H9 (cell line): ENCODE data around the gene APP. TPM values are rescaled to one million over a fixed set of nuclear protein-coding genes. Genes with fewer than 3 reads are reported as not detected.

Source experiments
- DNase-seq: peaks from one replicate; pipeline ENCODE4 v3.0.0-alpha.2; 2017
- H2AFZ ChIP-seq: one replicate; pipeline ENCODE4 v1.6.1; 2013; ENCODE audit warnings: mild to moderate bottlenecking, low read length, control low read depth, moderate library complexity
- H2AK5ac ChIP-seq: 2 replicates; pipeline ENCODE4 v1.6.1; 2013; ENCODE audit warnings: low read length, control low read depth, mixed read lengths; ENCODE audit not compliant: insufficient read length
- H2BK120ac ChIP-seq: one replicate; pipeline ENCODE4 v1.6.1; 2013; ENCODE audit warnings: low read depth, mild to moderate bottlenecking, low read length, control low read depth, inconsistent platforms; ENCODE audit not compliant: poor library complexity, severe bottlenecking
- H2BK12ac ChIP-seq: 2 replicates; pipeline ENCODE4 v1.6.1; 2013; ENCODE audit warnings: low read length, control low read depth, mixed read lengths, low read depth; ENCODE audit not compliant: insufficient read length
- H2BK15ac ChIP-seq: 2 replicates; pipeline ENCODE4 v1.6.1; 2013; ENCODE audit warnings: low read depth, low read length, control low read depth
- H2BK20ac ChIP-seq: one replicate; pipeline ENCODE4 v1.6.1; 2013; ENCODE audit warnings: low read depth, mild to moderate bottlenecking, low read length, control low read depth, inconsistent platforms; ENCODE audit not compliant: poor library complexity, severe bottlenecking
- H2BK5ac ChIP-seq: 2 replicates; pipeline ENCODE4 v1.6.1; 2013; ENCODE audit warnings: low read length, control low read depth, mixed read lengths; ENCODE audit not compliant: insufficient read length
- H3K14ac ChIP-seq: 2 replicates; pipeline ENCODE4 v1.6.1; 2013; ENCODE audit warnings: low read length, control low read depth; ENCODE audit not compliant: insufficient read depth
- H3K18ac ChIP-seq: 2 replicates; pipeline ENCODE4 v1.6.1; 2013; ENCODE audit warnings: low read depth, mild to moderate bottlenecking, mixed read lengths, low read length, control low read depth; ENCODE audit not compliant: insufficient read length
- H3K23ac ChIP-seq: 2 replicates; pipeline ENCODE4 v1.6.1; 2013; ENCODE audit warnings: low read length, control low read depth, mixed read lengths, low read depth; ENCODE audit not compliant: insufficient read length
- H3K23me2 ChIP-seq: 2 replicates; pipeline ENCODE4 v1.6.1; 2013; ENCODE audit warnings: low read depth, mild to moderate bottlenecking, mixed read lengths, low read length, control low read depth; ENCODE audit not compliant: insufficient read length, poor library complexity, severe bottlenecking
- H3K27ac ChIP-seq: 2 replicates; pipeline ENCODE4 v1.5.1; 2013; ENCODE audit warnings: low read length, control low read depth, mixed read lengths, low read depth; ENCODE audit not compliant: insufficient read length
- H3K27me3 ChIP-seq: 2 replicates; pipeline ENCODE4 v1.6.1; 2013; ENCODE audit warnings: low read length, control low read depth, inconsistent platforms; ENCODE audit not compliant: insufficient read depth
- H3K4ac ChIP-seq: 2 replicates; pipeline ENCODE4 v1.6.1; 2013; ENCODE audit warnings: low read depth, mild to moderate bottlenecking, control low read depth, inconsistent platforms, low read length, moderate library complexity
- H3K4me1 ChIP-seq: 2 replicates; pipeline ENCODE4 v1.6.1; 2013; ENCODE audit warnings: low read length, control low read depth, inconsistent platforms; ENCODE audit not compliant: insufficient read depth
- H3K4me2 ChIP-seq: 2 replicates; pipeline ENCODE4 v1.6.1; 2013; ENCODE audit warnings: low read length, control low read depth, mixed read lengths; ENCODE audit not compliant: insufficient read length, insufficient read depth
- H3K56ac ChIP-seq: 2 replicates; pipeline ENCODE4 v1.6.1; 2013; ENCODE audit warnings: low read depth, mild to moderate bottlenecking, mixed read lengths, low read length, control low read depth; ENCODE audit not compliant: insufficient read length
- H3K79me1 ChIP-seq: 2 replicates; pipeline ENCODE4 v1.6.1; 2013; ENCODE audit warnings: low read depth, mild to moderate bottlenecking, moderate library complexity, low read length, control low read depth, inconsistent platforms; ENCODE audit not compliant: insufficient read depth, poor library complexity, severe bottlenecking
- H3K79me2 ChIP-seq: 2 replicates; pipeline ENCODE4 v1.6.1; 2013; ENCODE audit warnings: low read length, control low read depth, inconsistent platforms; ENCODE audit not compliant: insufficient read depth
- H3K9ac ChIP-seq: 2 replicates; pipeline ENCODE4 v1.6.1; 2013; ENCODE audit warnings: low read length, control low read depth, mixed read lengths; ENCODE audit not compliant: insufficient read length; ENCODE audit errors: extremely low read depth
- H3K9me3 ChIP-seq: one replicate; pipeline ENCODE4 v1.6.1; 2013; ENCODE audit warnings: low read depth, low read length, inconsistent platforms; ENCODE audit not compliant: control insufficient read depth
- H3T11ph ChIP-seq: one replicate; pipeline ENCODE4 v1.6.1; 2013; ENCODE audit warnings: mild to moderate bottlenecking, low read length, control low read depth, inconsistent platforms
- H4K20me1 ChIP-seq: one replicate; pipeline ENCODE4 v1.6.1; 2013; ENCODE audit not compliant: control insufficient read depth, insufficient read length, insufficient read depth
- H4K5ac ChIP-seq: 2 replicates; pipeline ENCODE4 v1.6.1; 2013; ENCODE audit warnings: low read depth, mild to moderate bottlenecking, mixed read lengths, low read length, control low read depth; ENCODE audit not compliant: insufficient read length
- H4K8ac ChIP-seq: replicated peaks from 2 replicates; pipeline ENCODE4 v1.6.1; 2013; ENCODE audit warnings: low read length, control low read depth, mixed read lengths, low read depth; ENCODE audit not compliant: insufficient read length
- H4K91ac ChIP-seq: 2 replicates; pipeline ENCODE4 v1.6.1; 2013; ENCODE audit warnings: low read depth, mild to moderate bottlenecking, moderate library complexity, mixed read lengths, low read length, control low read depth; ENCODE audit not compliant: insufficient read length
- H3K27ac Mint-ChIP-seq, 3 experiments: 2 replicates in 2 of 3; 3 replicates in 1 of 3; pipeline ENCODE4 v1.8.0; 2020 to 2021; ENCODE audit warnings: mixed read lengths in 3 of 3, mild to moderate bottlenecking in 1 of 3, moderate library complexity in 1 of 3
- H3K27me3 Mint-ChIP-seq: 2 replicates; pipeline ENCODE4 v1.8.0; 2021; ENCODE audit warnings: low read depth, mild to moderate bottlenecking, moderate library complexity, mixed read lengths
- H3K36me3 Mint-ChIP-seq, 3 experiments: 2 replicates in 2 of 3; 3 replicates in 1 of 3; pipeline ENCODE4 v1.8.0; 2020 to 2021; ENCODE audit warnings: low read depth in 3 of 3, mixed read lengths in 3 of 3; ENCODE audit not compliant: insufficient read depth in 1 of 3
- H3K4me1 Mint-ChIP-seq, 2 experiments: 2 replicates each; pipeline ENCODE4 v1.8.0; 2020; ENCODE audit warnings: mixed read lengths in 2 of 2
- H3K4me3 Mint-ChIP-seq, 2 experiments: 2 replicates in 1 of 2; 3 replicates in 1 of 2; pipeline ENCODE4 v1.8.0; 2020 to 2021; ENCODE audit warnings: mild to moderate bottlenecking in 2 of 2, mixed read lengths in 2 of 2, moderate library complexity in 1 of 2
- H3K9me3 Mint-ChIP-seq, 2 experiments: 2 replicates in 1 of 2; 3 replicates in 1 of 2; pipeline ENCODE4 v1.8.0; 2020; ENCODE audit warnings: mild to moderate bottlenecking in 2 of 2, mixed read lengths in 2 of 2, moderate library complexity in 1 of 2
- CTCF ChIP-seq: fragments of 200-600 bp; sonication (generic); conservative IDR thresholded peaks from 3 replicates; pipeline ENCODE4 v1.8.0; 2021; ENCODE audit warnings: antibody characterized with exemption, mild to moderate bottlenecking
- WGBS: extraction: QIAGEN DNeasy Blood & Tissue Kit; methylation state at CpG from one replicate; pipeline ENCODE4 v1.1.7; 2013; ENCODE audit warnings: missing lambda C conversion rate, low lambda C conversion rate, mixed read lengths; ENCODE audit not compliant: insufficient read length; ENCODE audit errors: extremely low coverage; 5-methylcytosine and 5-hydroxymethylcytosine counted together
- total RNA-seq: library from RNA; stranded (reverse); gene quantifications from 2 replicates; pipeline ENCODE4 v1.2.1, GENCODE V29; 2021

APP gene
- total RNA-seq, 1 experiment from 2014 or later = 380 TPM

GRCh38 chr21:26123012-26123411 lies 47.6 kb downstream of the APP start:
- no peak overlapping the region for H3K4me3 Mint-ChIP-seq
- no peaks in the 10 kb centered on the region for H3K23me2 ChIP-seq
- no peak overlapping the region for H3K4me2 ChIP-seq
- no peak overlapping the region for H3K23ac ChIP-seq
- peaks cover 7% of the 10 kb centered on the region for H3K79me1 ChIP-seq
- no peaks in the 10 kb centered on the region for H3K9me3 ChIP-seq
- H4K5ac ChIP-seq = no peak overlapping the region
- H2BK12ac ChIP-seq = no peak overlapping the region
- no peak overlapping the region for H2BK120ac ChIP-seq
- H3K27me3 ChIP-seq = no peaks in the 10 kb centered on the region
- H2BK20ac ChIP-seq = no peak overlapping the region
- no peaks in the 10 kb centered on the region for H3K27me3 Mint-ChIP-seq
- H3K27ac Mint-ChIP-seq = peak overlapping the region in 1 of 3 experiments; percentile 55; a peak in 2 of 7 replicates
- no peak overlapping the region for H2AK5ac ChIP-seq
- no peak overlapping the region for H4K8ac ChIP-seq
- TF ChIP-seq CTCF = no peak
- H2BK5ac ChIP-seq = no peak overlapping the region
- H3K27ac ChIP-seq = no peak overlapping the region
- no CpG with 5 or more reads among the region's 1 CpG for WGBS
- H2AFZ ChIP-seq = no peak overlapping the region
- peaks cover 27% of the 10 kb centered on the region for H3K4me1 ChIP-seq
- H3K79me2 ChIP-seq = peaks cover 36% of the 10 kb centered on the region
- no peak overlapping the region for H3K9ac ChIP-seq
- H3K4me1 Mint-ChIP-seq = peaks cover 83 to 85% of the 10 kb centered on the region in 2 experiments
- no peaks in the 10 kb centered on the region for H4K20me1 ChIP-seq
- no peak overlapping the region for H3K14ac ChIP-seq
- no peak overlapping the region for H4K91ac ChIP-seq
- H3T11ph ChIP-seq = no peak overlapping the region
- no peak for DNase-seq
- H3K56ac ChIP-seq = no peak overlapping the region
- H3K4ac ChIP-seq = no peak overlapping the region
- H3K36me3 Mint-ChIP-seq = no peaks in the 10 kb centered on the region
- H3K18ac ChIP-seq = no peak overlapping the region
- no peak overlapping the region for H2BK15ac ChIP-seq
- no peaks in the 10 kb centered on the region for H3K9me3 Mint-ChIP-seq
